ENCODE data around the gene GABRB2.

DNA sequence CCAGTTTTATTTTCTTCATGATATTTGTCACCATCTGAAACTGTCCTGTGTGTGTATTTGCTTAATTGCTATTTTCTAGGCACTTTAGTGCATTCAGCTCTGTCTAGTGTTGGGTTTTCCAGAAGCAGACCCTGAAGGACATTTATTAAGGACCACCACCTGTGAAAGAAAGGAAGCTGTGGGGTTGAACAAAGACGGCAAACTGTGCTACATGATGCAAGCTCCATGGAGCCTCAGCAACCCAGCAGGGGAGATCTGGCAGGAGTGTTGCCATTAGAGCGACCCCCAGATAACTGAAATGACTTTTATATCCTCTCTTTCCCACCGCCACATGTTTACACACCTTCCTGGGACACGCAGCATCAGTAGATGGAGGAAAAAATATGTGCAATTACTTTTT, 125.5 kb downstream of the GABRB2 start:
- TF ChIP-seq, protein P1, sequence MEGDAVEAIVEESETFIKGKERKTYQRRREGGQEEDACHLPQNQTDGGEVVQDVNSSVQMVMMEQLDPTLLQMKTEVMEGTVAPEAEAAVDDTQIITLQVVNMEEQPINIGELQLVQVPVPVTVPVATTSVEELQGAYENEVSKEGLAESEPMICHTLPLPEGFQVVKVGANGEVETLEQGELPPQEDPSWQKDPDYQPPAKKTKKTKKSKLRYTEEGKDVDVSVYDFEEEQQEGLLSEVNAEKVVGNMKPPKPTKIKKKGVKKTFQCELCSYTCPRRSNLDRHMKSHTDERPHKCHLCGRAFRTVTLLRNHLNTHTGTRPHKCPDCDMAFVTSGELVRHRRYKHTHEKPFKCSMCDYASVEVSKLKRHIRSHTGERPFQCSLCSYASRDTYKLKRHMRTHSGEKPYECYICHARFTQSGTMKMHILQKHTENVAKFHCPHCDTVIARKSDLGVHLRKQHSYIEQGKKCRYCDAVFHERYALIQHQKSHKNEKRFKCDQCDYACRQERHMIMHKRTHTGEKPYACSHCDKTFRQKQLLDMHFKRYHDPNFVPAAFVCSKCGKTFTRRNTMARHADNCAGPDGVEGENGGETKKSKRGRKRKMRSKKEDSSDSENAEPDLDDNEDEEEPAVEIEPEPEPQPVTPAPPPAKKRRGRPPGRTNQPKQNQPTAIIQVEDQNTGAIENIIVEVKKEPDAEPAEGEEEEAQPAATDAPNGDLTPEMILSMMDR (conservative IDR thresholded peaks at IDR 0.05), result no peak
- TF ChIP-seq ZFX (IDR thresholded peaks at IDR 0.05), result no peak
